HG03521 (cell line): ENCODE measurements around the gene CIAO2A.

Experiments
- ATAC-seq: cut with Tn5 transposase; IDR thresholded peaks from one replicate; pipeline ENCODE4 v1.9.1; 2021; ENCODE audit warnings: mild to moderate bottlenecking, moderate library complexity; ENCODE audit not compliant: unreplicated experiment

CIAO2A gene

DNA sequence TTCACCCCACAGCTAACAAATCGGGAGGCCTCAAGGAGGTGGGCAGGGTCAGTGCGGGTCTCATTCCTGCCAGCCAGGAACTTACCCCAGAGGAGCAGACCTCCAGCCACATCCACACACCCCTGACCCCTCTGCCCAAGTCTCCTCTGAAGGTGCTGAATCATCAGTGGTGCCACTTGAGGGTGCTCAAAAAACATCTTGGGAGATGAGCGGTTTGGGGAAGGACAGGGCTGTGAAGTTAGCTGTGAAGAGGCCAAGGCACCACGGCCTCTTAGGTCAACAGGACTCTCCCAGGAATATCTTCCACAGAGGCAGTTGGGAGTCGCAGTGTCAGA is 48.6 kb downstream of the CIAO2A start:
- no peak for ATAC-seq

DNA sequence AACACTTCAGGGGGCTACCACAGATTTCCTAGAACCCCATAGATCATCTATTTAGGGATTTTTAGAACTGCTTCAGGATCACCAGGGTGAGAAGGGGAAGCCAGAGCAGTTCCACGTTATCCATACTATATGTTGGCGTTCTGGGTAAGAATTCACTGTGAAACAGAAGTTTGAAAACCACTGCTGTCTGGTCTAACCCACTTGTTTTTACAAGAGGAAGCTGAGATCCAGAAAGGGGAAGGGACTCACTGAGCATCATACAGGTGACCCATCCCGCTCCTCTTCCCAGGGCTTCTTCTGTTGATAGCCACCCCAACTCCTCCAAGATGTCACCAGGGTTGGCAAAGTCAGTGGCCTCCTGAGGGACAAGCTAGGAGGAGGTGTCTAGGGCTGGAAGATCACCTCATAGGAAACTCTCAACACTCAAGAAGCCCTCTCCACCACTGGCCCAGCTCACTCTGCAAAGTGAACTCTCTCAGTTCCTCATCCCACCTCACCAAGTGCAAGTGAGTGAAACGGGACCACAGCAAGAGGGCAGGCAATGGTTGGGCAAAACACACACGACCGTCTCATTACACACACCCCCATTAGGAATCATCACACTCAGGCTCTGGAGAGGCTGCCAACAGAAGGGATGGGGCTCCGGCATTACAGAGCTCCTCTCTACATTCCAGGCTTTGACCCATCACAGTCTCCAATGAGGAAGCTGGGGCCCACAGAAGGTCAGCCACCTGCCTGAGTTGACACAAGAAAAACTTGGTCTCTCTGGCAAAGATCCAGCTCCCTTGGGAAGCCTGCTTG is 49.1 kb downstream of the CIAO2A start:
- peak; percentile 43 for ATAC-seq

DNA sequence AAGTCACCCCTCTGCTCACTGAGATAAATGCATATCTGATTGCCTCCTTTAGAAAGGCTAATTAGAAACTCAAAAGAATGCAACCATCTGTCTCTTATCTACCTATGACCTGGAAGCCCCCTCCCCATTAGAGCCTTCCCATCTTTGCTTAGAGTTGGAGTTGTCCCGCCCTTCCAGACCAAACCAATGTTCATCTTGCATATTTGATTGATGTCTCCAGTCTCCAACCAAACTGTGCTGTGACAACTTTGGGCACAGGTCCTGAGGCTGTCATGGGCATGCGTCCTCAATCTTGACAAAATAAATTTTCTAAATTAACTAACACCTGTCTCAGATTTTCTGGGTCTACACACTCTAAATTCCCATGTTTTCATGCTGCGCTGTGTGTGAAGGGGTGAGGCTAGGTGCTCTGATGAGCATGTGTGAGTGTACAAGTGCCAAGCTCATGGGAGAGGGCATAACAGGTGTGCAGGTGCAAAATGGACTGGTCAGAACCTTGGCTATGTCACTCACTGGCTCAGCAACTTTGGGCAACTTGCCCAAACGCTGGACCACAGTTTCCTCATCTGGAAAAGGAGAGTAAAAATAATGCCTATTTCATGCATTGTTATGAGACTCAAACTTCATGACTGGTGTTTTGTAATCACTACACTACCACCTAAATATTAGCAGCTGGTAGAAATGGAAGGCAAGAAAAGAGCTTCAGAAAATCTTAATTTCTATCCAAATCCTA is 54.6 kb downstream of the CIAO2A start:
- no peak for ATAC-seq

DNA sequence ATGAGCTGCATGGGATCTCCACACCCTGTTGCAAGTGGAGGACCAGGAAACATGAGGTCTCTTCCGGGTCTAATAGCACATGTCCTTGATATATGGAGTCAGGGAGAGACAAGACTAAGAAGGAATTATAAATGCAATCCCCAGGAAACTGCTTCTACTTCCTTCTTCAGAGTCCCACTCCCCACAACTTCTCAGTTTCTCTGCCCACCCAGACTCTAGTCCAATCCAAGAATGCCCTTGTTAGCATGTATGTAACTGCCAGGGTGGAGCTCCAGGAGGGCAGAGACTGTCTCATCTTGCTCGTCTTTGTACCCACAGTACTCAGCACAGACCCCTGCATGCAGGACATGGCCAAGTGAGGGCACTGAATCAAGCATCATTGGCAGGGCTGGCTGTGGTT is 55.7 kb downstream of the CIAO2A start:
- no peak for ATAC-seq

DNA sequence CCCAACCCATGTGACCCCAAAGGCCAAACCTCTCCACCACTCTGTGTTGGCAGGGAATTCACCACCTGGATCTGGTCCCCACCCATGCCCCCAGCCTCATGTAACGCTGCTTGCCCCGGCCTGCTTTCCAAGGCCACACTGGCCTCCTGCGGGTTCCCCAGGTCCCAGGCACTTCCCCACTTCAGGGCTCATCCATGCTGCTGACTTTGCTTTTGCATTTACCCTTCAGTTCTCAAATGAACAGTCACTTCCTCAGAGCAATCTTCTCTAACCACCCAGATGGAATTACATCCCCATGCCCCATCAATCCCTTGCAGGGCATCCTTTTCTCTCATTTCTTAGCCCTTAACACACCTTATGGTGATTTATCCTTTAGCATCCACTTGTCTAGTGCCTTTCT is 56.5 kb downstream of the CIAO2A start:
- no peak for ATAC-seq

DNA sequence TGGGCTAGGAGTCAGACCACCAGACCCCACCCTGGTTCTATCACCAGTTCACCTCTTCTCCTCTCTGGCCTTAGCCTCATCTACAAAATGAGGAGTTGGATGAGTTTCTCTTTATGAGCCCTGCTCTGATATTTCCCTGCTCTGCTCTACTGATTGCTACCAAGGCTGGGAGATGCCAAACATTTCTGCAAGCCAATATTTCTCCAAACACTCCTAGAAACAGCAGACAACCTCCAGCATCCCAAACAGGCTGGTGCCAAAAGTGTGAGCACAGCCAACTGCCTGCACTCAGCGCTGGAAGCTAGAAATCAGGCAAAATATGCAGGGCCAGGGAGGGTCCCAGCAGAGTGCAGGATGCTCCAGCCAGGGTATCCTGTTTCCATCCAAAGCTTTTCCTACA is 58.1 kb downstream of the CIAO2A start:
- ATAC-seq = no peak

DNA sequence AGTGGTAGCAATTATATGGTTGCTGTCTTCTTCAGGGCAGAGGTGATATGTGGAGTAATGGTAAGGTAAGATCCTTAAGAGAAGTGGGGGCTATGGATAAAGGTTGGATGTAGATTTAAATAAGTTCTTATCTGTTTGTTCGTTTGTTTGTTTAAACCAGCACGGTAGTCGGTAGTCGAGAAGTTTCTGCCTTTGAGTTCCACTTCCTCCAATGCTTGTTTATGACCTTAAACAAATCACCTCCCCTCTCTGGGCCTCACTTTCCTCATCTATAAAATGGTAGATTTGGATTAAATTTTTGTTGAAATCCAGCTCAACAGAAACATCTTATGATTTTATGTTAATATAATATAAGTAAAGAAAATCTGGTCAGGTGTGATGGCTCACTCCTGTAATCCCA is 59.1 kb downstream of the CIAO2A start:
- no peak for ATAC-seq

DNA sequence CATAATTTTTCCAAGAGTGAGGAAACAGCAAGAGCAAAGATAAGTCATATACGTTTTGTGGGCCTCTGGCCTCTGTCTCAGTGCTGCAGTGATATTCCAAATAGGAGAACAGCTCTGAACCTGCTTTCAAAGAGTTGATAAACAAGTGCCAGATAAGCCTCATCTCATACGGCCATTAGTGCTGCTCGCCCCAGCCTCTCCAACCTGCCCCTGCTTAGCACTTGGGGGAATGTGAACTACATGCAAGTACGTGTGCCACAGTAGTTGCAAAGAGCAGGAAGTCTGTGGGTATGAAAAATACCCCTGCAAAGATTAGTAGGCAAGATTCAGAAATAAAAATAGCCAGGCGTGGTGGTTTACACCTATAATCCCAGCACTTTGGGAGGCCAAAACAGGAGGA is 61.3 kb downstream of the CIAO2A start:
- ATAC-seq = no peak

DNA sequence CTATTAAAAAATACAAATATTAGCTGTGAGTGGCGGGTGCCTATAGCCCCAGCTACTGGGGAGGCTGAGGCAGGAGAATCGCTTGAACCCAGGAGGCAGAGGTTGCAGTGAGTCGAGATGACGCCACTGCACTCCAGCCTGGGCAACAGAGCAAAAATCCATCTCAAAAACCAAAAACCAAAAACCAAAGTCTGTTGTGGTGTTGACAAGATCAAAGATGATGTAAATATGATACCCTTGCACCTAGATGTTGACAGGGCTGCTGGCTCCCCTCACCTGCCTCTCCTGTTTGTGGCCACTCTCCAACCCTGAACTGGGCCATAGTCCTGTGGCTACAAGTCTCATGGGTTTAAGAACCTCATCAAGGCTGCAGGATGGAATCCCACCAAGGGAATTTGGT is 63.5 kb downstream of the CIAO2A start:
- no peak for ATAC-seq

DNA sequence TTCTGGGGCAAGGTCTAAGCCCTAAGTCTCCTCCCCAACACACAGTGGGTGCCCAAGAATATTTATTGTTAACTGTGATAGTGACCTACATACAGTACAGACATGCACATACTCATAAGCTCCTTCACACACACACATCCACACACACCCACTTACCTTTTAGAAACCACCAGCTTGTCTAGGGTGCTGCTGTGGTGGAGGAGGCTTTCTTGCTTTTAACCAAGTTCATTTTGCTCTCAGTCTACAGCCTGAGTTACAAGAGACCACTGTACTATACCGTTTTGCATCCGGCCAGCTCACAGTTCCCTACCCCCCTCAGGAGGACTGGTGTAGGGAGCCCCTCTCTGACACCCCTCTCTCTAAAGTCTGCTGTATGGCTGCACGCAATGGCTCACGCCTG is 64.0 kb downstream of the CIAO2A start:
- no peak for ATAC-seq

DNA sequence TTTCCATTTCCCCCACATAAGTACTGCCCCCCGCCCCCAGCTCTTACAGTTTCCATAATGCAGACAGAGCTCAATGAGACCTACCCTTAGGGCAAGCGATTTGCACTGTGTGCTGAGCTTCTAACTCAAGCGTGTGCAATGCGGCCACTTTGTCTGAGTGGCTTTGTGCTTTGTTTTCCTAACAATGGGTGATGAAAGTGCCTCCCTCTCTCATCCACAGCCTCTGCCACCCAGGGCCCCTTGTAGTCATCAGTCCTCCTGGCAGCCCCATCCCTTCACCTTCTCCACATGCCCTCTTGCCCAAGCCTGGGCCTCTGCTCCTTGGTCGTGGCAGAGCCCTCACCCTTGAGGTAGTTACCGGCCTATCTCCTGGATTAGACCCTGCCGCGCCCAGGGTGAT is 64.5 kb downstream of the CIAO2A start:
- ATAC-seq = no peak

DNA sequence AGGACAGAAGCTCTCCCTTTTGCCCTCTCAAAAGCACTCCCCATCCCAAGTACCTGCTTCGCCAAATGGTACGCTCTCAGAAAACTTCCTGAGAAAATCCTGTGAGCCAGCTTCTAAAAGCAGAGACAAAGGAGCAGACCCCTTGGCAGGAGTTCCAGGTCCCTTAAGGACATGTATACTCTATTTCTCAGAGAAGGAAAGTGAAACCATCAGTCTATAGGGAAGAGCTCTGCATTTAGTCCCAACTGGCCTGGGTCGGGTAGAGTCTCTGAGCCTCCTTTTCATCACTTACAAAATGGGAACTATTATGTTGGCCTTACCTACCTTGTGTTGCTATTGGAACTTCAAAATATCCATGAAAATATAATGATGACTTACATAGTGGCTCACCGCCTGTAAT is 67.0 kb downstream of the CIAO2A start:
- ATAC-seq = no peak

DNA sequence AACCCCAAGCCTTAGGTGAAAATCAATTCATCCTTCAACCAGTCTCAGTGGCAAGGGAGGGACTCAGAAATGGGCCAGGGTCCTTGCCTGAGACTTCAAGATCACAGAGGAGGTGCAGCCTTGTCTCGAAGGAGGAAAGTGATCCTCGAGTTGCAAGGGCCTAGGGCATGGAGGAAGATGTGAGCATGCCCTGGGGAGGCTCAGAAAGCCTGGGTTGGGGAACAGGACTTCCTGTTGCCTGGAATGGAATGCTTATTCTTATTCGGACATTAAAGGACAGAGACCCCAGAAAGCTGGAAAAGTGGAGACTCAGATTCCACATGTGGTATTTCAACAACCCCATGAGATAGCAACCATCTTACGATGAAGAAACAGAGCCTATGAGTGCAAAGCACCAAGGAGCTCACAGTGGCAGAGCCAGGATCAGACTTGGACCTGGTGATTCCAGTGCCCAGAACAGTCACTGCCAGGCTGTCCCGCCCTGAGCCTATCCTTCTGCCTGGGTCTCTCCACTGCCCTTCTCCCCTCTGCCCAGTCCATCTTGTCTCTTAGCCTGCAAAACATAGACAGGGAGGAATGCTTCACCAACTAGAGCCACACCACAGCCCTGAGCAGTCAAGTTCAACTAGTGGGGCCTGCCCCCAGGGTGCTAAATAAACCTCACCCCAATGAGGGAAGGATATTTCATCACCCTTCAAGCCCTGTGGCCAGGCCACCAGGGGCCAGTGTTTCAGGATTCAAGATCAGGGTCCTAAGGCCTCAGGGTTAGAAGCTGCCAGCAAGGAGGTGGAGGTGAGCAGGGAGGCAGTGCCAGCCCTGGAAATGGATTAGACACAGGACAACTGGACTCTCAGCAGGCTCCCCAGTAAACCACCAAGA is 69.2 kb downstream of the CIAO2A start:
- no peak for ATAC-seq

DNA sequence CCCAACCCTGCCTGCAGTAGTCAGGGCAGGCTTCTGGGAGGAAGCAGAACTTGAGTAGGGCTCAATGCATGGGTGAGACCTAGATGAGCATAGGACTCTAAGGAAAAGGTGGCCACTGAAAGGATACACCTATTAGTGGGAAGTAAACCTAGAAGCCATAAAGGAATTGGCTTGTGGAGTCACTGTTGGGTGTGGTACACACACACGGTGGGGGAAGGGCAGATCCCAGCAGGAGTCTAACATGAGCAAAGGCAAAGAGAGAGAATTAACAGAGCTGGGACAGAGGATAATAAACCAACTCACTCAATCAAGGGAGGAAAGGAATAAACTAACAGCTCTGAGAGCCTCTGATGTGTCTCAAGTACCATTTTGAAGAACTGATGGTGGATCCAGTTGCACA is 70.4 kb downstream of the CIAO2A start:
- no peak for ATAC-seq

DNA sequence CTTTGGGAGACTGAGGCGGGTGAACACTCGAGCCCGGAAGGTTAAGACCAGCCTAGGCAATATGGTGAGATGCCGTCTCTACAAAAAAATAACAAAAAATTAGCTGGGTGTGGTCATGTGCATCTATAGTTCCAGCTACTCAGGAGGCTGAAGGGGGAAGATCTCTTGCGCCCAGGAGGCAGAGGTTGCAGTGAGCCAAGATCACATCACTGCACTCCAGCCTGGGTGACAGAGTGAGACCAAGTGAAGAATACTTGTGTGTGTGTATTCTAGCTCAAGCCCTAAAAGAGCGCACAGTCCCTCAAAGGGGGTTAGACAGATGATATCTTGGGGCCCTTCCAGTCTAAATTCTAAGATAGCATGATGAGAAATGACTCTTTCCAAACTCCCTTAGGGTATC is 71.1 kb downstream of the CIAO2A start:
- no peak for ATAC-seq
